Stimulated activated CD8-positive, alpha-beta memory T cell treated with anti-CD3 and anti-CD28 coated beads, Interleukin-4, amount 100 ng/mL, for 48 hours (primary cell): ENCODE results near the gene AARSD1.
"Not testable (repeated sequence)": the region's sequence is repeated elsewhere in the genome, so short reads cannot be mapped to it uniquely, and the experiment has no call there.

Source experiments
- DNase-seq: peaks from one replicate; pipeline ENCODE4 v3.0.0-alpha.2; 2020

The AARSD1 gene

GRCh38 chr17:42918902-42919521 lies 45.2 kb downstream of the AARSD1 start:
- no peak for DNase-seq

- DNase-seq, result no peak
These were observed 47.0 kb downstream of the AARSD1 start for GRCh38 chr17:42917236-42917603.

GRCh38 chr17:42916388-42917235 lies 47.6 kb downstream of the AARSD1 start:
- DNase-seq, result not testable (repeated sequence)

- not testable (repeated sequence) for DNase-seq
These were observed 49.0 kb downstream of the AARSD1 start for GRCh38 chr17:42915288-42915687.

GRCh38 chr17:42913981-42914617 lies 50.2 kb downstream of the AARSD1 start:
- no peak for DNase-seq

GRCh38 chr17:42913522-42913921 lies 50.7 kb downstream of the AARSD1 start:
- no peak for DNase-seq

- no peak for DNase-seq
These were observed 55.2 kb downstream of the AARSD1 start for GRCh38 chr17:42908872-42909700.

GRCh38 chr17:42906772-42907446 lies 57.3 kb downstream of the AARSD1 start:
- no peak for DNase-seq

- DNase-seq, result no peak
These were observed 60.2 kb downstream of the AARSD1 start for GRCh38 chr17:42904110-42904469.

- no peak for DNase-seq
These were observed 62.6 kb downstream of the AARSD1 start for GRCh38 chr17:42901535-42902229.
